ENCODE results near the gene THOC7.

DNA sequence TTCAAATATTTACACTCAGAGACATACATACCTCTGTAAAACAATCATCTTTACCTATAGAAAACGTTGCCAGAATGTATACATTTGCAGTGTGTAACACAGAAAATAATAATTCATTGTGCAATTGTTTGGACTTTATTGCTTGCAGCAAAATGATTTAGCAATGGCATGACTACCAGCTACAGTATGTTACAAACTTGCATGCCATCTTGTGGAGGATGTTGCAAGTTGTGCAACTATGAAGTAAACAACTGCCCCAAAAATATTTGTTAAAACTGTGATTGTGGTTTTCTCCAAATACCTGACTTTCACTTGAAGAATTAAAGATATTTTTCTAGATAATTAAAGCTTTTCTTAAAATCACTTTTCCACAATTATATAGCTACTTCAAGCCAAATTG is 71.6 kb downstream of the THOC7 start:
- TF ChIP-seq, protein P1, sequence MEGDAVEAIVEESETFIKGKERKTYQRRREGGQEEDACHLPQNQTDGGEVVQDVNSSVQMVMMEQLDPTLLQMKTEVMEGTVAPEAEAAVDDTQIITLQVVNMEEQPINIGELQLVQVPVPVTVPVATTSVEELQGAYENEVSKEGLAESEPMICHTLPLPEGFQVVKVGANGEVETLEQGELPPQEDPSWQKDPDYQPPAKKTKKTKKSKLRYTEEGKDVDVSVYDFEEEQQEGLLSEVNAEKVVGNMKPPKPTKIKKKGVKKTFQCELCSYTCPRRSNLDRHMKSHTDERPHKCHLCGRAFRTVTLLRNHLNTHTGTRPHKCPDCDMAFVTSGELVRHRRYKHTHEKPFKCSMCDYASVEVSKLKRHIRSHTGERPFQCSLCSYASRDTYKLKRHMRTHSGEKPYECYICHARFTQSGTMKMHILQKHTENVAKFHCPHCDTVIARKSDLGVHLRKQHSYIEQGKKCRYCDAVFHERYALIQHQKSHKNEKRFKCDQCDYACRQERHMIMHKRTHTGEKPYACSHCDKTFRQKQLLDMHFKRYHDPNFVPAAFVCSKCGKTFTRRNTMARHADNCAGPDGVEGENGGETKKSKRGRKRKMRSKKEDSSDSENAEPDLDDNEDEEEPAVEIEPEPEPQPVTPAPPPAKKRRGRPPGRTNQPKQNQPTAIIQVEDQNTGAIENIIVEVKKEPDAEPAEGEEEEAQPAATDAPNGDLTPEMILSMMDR (IDR thresholded peaks at IDR 0.05): peak in 2 of 3 donors; percentile 19 to 35
- no peak for TF ChIP-seq POLR2A (IDR thresholded peaks at IDR 0.05)
- no peak for TF ChIP-seq POLR2AphosphoS5 (IDR thresholded peaks at IDR 0.05)
